Parathyroid adenoma (tissue), 2 donors: ENCODE results near the gene MITD1.

ENCODE experiments used
- H2AFZ ChIP-seq: fragments of 300-600 bp; sonication (generic); one replicate; pipeline ENCODE4 v1.7.0; 2017; ENCODE audit warnings: antibody characterized with exemption, mild to moderate bottlenecking
- H3K27ac ChIP-seq: fragments of 300-600 bp; sonication (generic); one replicate; pipeline ENCODE4 v1.7.0; 2017
- H3K27me3 ChIP-seq: fragments of 300-600 bp; sonication (generic); one replicate; pipeline ENCODE4 v1.7.0; 2017; ENCODE audit warnings: low read length; ENCODE audit not compliant: control insufficient read depth, insufficient read depth
- H3K36me3 ChIP-seq: fragments of 300-600 bp; sonication (generic); one replicate; pipeline ENCODE4 v1.7.0; 2017; ENCODE audit warnings: low read length; ENCODE audit not compliant: control insufficient read depth, insufficient read depth
- H3K4me1 ChIP-seq: fragments of 300-600 bp; sonication (generic); one replicate; pipeline ENCODE4 v1.7.0; 2017; ENCODE audit warnings: control low read depth
- H3K4me2 ChIP-seq: fragments of 300-600 bp; sonication (generic); one replicate; pipeline ENCODE4 v1.7.0; 2017; ENCODE audit warnings: low read length
- H3K4me3 ChIP-seq: fragments of 300-600 bp; sonication (generic); one replicate; pipeline ENCODE4 v1.7.0; 2017; ENCODE audit warnings: low read depth, low read length
- H3K79me2 ChIP-seq: fragments of 300-600 bp; sonication (generic); one replicate; pipeline ENCODE4 v1.7.0; 2017; ENCODE audit warnings: control low read depth
- H3K9ac ChIP-seq: fragments of 300-600 bp; sonication (generic); one replicate; pipeline ENCODE4 v1.7.0; 2017; ENCODE audit warnings: mild to moderate bottlenecking
- H3K9me3 ChIP-seq: fragments of 300-600 bp; sonication (generic); one replicate; pipeline ENCODE4 v1.7.0; 2017; ENCODE audit warnings: low read length; ENCODE audit not compliant: control insufficient read depth
- CTCF ChIP-seq: fragments of 300-600 bp; sonication (generic); IDR thresholded peaks from one replicate; pipeline ENCODE4 v1.7.0; 2017; ENCODE audit warnings: antibody characterized with exemption, mild to moderate bottlenecking
- donor health status: primary hyperparathyroidism.

Gene MITD1

DNA sequence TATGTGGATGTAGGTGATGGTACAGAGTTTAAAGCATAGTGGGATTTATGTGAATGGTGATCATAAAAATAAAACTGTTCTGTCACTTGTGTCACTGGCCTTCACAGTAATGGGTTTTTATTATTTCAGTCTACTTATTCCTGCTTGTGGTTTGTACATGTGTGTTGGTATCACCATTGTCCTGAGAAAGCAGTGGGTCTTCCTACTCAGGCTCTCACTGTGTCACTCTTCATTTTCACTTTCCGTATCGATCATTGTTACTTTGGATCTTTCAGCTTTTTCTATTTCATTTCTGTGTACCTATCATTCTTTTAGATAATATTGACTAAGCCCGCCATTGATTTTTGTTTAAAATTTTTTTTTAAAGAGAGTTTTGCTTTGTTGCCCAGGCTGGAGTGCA, 7.5 kb upstream of the MITD1 start:
- Histone ChIP-seq H2AFZ (no peak overlapping the region), H3K9me3 (no peaks in the 10 kb centered on the region), H3K4me3 (no peak overlapping the region), H3K9ac (no peak overlapping the region), H3K36me3 (no peaks in the 10 kb centered on the region), H3K4me1 (no peaks in the 10 kb centered on the region), H3K79me2 (no peaks in the 10 kb centered on the region), H3K27me3 (no peaks in the 10 kb centered on the region), H3K4me2 (no peak overlapping the region), H3K27ac (no peak overlapping the region)
- no peak for TF ChIP-seq CTCF

DNA sequence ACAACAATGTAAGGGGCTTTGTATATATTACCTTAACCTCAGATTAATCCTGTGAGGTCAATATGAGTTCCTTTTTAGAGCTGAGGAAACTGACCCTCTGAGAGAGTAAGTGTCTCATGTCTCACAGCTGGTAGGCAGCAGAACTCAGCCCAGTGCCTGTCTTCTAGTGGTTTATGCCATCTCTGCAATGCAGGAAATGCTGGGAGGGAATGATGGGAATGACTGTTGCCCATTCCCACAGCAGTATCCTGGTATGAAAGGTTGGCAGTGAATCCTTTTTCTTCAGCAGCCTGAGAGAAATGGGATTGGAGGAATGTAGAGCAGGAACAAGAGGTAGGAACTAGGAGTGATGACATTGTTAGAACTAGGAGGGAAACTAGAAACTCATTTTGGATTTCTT, 6.2 kb upstream of the MITD1 start:
- H3K4me3 ChIP-seq, result no peak overlapping the region
- no peak overlapping the region for H3K9ac ChIP-seq
- H2AFZ ChIP-seq, result no peak overlapping the region
- H3K9me3 ChIP-seq, result no peaks in the 10 kb centered on the region
- no peak overlapping the region for H3K4me2 ChIP-seq
- H3K79me2 ChIP-seq, result peaks cover 7% of the 10 kb centered on the region
- no peaks in the 10 kb centered on the region for H3K27me3 ChIP-seq
- no peaks in the 10 kb centered on the region for H3K36me3 ChIP-seq
- no peaks in the 10 kb centered on the region for H3K4me1 ChIP-seq
- no peak for TF ChIP-seq CTCF
- no peak overlapping the region for H3K27ac ChIP-seq

DNA sequence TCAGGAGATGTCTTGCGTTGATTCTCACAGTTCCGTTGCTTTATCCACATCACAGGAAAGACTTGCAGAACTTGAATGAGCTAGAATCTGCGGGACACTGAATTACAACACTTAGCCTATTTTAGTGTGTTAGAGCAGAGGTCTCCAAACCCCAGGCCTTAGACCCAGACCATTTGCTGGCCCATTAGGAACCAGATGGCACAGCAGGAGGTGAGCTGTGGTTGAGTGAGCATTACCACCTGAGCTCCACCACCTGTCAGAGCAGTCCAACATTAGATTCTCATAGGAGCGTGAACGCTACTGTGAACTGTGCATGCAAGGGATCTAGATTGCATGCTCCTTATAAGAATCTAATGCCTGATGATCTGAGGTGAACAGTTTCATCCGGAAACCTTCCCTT, 4.0 kb upstream of the MITD1 start:
- Histone ChIP-seq H3K9me3 (no peaks in the 10 kb centered on the region), H2AFZ (no peak overlapping the region), H3K36me3 (no peaks in the 10 kb centered on the region), H3K9ac (no peak overlapping the region), H3K4me1 (peaks cover 3% of the 10 kb centered on the region), H3K27ac (no peak overlapping the region), H3K4me2 (no peak overlapping the region), H3K27me3 (no peaks in the 10 kb centered on the region), H3K79me2 (peaks cover 24% of the 10 kb centered on the region), H3K4me3 (no peak overlapping the region)
- TF ChIP-seq CTCF, result no peak

GRCh38 chr2:99183025-99183424, 2.2 kb upstream of the MITD1 start:
- no peak for TF ChIP-seq CTCF
- H3K4me1 ChIP-seq, result peaks cover 5% of the 10 kb centered on the region
- H2AFZ ChIP-seq, result no peak overlapping the region
- H3K4me3 ChIP-seq, result no peak overlapping the region
- no peak overlapping the region for H3K4me2 ChIP-seq
- peaks cover 33% of the 10 kb centered on the region for H3K79me2 ChIP-seq
- no peak overlapping the region for H3K27ac ChIP-seq
- no peaks in the 10 kb centered on the region for H3K27me3 ChIP-seq
- H3K9ac ChIP-seq, result no peak overlapping the region
- H3K36me3 ChIP-seq, result no peaks in the 10 kb centered on the region
- no peaks in the 10 kb centered on the region for H3K9me3 ChIP-seq

DNA sequence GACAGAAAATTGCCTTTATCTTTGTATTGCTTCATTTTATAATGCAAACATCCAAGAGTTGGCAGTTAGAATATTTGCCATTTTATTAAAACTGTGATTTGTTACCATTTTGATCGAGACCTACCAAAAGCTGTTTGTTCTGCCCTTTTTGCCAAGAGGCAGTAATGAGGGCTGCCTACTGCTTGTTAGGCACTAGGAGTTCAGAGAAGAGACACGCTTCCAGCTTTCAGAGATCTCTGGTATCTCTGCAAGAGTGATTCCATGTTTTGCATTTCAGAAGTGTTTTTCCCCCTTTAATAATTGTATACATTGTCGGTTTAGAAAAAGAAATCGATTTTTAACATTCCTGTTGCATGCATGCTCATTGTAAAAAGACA, 754 bp upstream of the MITD1 start:
- TF ChIP-seq CTCF, result no peak
- Histone ChIP-seq H3K79me2 (peaks cover 33% of the 10 kb centered on the region), H2AFZ (peak overlapping the region; percentile 91), H3K27me3 (no peaks in the 10 kb centered on the region), H3K9ac (peak overlapping the region; percentile 34), H3K4me1 (peaks cover 5% of the 10 kb centered on the region), H3K4me3 (peak overlapping the region; percentile 93), H3K9me3 (no peaks in the 10 kb centered on the region), H3K27ac (peak overlapping the region; percentile 62), H3K4me2 (peak overlapping the region; percentile 86), H3K36me3 (no peaks in the 10 kb centered on the region)
